Stimulated activated CD4-positive, alpha-beta T cell treated with anti-CD3 and anti-CD28 coated beads, Interleukin-12 subunit alpha, Interleukin-12 subunit beta, amount 100 ng/mL, for 4 hours (primary cell): ENCODE measurements around the gene NNMT.

Experiments used
- DNase-seq: peaks from one replicate; pipeline ENCODE4 v3.0.0-alpha.2; 2020

Gene NNMT

GRCh38 chr11:114295676-114296604 lies at the start of gene NNMT:
Gene NNMT, plus strand, starts transcription at chr11:114296399. Its CDS starts 158 bp downstream, at chr11:114296557.
- DNase-seq = no peak

DNA sequence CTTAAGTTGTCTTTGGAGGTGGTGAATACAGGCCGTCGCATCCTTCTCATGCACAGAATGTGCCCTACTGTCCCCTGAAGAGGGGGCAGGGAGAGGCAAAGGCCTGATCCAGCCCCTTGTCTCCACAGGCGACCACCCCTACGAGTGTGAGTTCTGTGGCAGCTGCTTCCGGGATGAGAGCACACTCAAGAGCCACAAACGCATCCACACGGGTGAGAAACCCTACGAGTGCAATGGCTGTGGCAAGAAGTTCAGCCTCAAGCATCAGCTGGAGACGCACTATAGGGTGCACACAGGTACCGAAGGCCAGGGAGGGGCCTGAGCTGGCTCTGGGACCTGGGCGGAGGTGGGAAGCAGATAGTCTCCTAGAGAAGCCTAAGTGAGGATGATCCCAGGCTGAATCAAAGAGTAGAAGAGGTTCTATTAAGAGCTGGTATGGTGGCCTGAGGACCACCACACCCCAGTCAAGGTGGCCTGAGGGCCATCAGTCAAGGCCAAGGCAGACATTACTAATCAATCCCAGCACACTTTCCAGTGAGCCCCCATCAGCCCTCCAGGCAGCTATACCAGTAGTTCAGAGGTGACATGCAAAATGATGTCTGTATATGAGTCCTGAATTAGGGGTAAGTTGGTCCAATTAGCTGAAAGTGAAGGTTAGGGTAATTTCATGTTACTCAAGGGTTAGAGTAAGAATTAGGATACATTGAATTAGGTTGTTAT lies 49.0 kb upstream of the NNMT start:
- DNase-seq = no peak

DNA sequence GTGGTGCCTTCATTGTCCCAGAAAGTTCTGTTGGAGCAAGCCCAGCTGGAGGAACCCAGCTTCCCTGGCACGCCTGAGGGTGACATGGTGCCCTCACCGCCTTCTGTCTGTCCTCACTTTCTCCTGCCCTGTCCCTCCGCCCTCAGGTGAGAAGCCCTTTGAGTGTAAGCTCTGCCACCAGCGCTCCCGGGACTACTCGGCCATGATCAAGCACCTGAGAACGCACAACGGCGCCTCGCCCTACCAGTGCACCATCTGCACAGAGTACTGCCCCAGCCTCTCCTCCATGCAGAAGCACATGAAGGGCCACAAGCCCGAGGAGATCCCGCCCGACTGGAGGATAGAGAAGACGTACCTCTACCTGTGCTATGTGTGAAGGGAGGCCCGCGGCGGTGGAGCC lies 46.0 kb upstream of the NNMT start:
- DNase-seq = no peak

- DNase-seq = no peak
Observed at GRCh38 chr11:114250993-114251814, 45.0 kb upstream of the NNMT start.

GRCh38 chr11:114251815-114252337 lies 44.3 kb upstream of the NNMT start:
- DNase-seq = no peak

DNA sequence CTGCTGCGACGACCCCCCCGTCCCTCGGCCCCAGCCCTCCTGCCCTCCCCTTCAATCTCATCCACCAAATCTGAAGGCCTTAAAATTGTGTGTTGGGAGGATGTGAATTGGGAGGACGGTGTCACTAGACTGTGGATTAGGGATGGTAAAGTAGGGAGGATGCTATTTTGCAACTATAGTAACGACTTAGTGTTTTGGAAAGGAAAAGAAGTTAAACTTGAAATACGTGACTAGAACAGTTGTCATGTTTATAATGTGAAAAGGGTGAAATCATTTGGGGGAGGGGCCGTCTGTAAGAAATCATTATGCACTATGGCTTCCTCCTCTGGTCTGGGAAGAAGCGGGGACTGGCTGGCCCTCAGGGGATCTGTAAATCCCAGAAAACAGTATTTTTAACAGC lies 43.4 kb upstream of the NNMT start:
- DNase-seq = no peak

- no peak for DNase-seq
Observed at GRCh38 chr11:114253771-114254170, 42.4 kb upstream of the NNMT start.

- no peak for DNase-seq
Observed at GRCh38 chr11:114254571-114255146, 41.5 kb upstream of the NNMT start.

- DNase-seq = no peak
Observed at GRCh38 chr11:114255289-114255688, 40.9 kb upstream of the NNMT start.

GRCh38 chr11:114256176-114256966 lies 39.8 kb upstream of the NNMT start:
- DNase-seq = no peak

GRCh38 chr11:114256967-114257286 lies 39.3 kb upstream of the NNMT start:
- DNase-seq = no peak

DNA sequence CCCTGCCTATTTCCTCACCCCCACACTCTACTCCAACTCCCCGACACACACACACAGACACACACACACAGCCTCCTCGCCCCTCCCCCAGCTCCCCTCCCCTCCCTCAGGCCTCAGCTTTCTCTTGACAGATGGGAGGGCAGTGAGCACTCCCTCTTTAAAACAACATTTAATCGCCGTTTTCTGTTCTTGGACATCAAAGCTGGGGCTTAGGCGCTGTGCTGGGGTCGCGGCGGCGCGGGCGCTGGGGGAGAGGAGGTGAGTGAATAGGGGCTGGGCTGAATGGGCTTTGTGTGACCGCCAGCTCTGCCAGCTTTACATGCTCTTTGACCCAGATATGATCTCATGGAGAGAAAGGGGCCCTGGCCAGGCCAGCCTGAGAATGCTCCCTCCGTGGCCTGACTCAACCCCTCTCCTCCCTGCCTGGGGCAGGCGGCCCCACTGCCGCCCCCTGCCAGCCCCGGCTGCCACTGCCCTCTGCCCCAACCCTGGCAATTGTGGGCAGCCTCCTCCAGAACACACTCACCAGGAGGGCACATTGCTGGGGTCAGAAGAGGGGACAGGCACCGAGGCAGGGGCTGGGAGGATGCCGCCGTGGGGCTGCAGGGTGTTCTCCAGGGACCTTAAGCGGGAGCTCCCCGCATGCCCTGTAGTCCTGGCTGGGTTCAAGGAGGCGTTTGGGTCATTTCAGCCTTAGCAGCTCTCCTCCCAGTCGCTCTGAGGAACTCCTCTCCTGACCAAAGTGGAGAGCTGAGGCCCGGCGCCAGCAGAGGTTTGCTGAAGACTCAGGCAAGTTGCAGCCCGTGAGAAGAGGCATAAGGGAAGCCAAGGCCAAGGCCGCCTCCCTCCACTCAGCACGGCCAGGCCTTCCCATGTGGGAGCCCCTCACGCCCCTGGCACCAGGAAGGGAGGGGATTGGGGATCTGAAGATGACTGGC lies 38.3 kb upstream of the NNMT start:
- DNase-seq = no peak

GRCh38 chr11:114258696-114259095 lies 37.5 kb upstream of the NNMT start:
- DNase-seq = no peak

GRCh38 chr11:114259124-114259526 lies 37.1 kb upstream of the NNMT start:
- DNase-seq = no peak

- DNase-seq = no peak
Observed at GRCh38 chr11:114259551-114259983, 36.6 kb upstream of the NNMT start.

GRCh38 chr11:114260077-114260476 lies 36.1 kb upstream of the NNMT start:
- DNase-seq = no peak

GRCh38 chr11:114260483-114260882 lies 35.7 kb upstream of the NNMT start:
- DNase-seq = no peak

- DNase-seq = no peak
Observed at GRCh38 chr11:114261791-114262190, 34.4 kb upstream of the NNMT start.

GRCh38 chr11:114262681-114263512 lies 33.3 kb upstream of the NNMT start:
- DNase-seq = no peak
